ENCODE measurements around the gene PRC1. TPM values are rescaled to one million over a fixed set of nuclear protein-coding genes. Genes with fewer than 3 reads are reported as not detected.
A peak's percentile ranks its signal among the peaks of the same experiment; 100 is the strongest.

PRC1 gene
- polyA plus RNA-seq, 1 donor: 37.9 TPM

DNA sequence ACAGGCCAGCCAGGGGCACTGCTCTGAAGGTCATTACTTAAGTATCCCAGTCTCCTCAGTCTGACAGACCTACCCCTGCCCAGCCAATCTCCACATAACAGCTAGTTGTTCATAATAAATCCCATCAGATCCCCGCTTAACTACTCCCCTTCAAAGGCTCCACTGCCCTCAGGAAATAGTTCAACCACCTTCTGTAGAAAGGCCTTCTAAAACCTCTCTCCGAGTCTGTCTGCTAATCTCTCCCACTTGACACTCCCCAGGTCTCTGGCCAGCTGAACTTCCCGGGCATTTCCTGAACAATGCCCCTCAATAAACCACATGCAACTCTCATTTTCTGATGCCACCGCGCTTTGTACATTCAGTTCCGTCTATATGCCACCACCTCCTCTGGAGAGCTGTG lies 6.0 kb downstream of the PRC1 start:
- no peak for DNase-seq

- DNase-seq: no peak
Observed at GRCh38 chr15:90987561-90988141, 6.7 kb downstream of the PRC1 start.

- DNase-seq: no peak
Observed at GRCh38 chr15:90986790-90987507, 7.4 kb downstream of the PRC1 start.

GRCh38 chr15:90982135-90982534 lies 12.2 kb downstream of the PRC1 start:
- DNase-seq: no peak

GRCh38 chr15:90981681-90982080 lies 12.7 kb downstream of the PRC1 start:
- no peak for DNase-seq

DNA sequence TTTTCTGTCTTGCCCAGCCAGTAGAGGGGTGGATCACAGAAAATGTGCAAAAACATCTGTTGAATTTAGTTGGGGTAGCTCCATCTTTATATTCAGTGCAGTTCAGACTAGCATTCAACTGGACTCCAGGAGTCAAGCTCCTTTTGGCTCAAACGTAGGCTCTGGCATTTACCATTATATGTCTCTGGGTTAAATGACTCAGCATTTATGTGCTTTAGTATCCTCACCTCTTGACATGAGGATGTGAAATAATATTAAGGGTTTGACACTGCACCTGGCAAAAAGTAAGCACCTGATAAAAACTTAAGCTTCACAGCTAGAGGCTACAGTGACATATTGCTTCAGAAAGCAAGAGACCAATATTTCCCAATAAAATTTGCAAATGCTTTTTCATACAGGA lies 14.8 kb downstream of the PRC1 start:
- DNase-seq: no peak

DNA sequence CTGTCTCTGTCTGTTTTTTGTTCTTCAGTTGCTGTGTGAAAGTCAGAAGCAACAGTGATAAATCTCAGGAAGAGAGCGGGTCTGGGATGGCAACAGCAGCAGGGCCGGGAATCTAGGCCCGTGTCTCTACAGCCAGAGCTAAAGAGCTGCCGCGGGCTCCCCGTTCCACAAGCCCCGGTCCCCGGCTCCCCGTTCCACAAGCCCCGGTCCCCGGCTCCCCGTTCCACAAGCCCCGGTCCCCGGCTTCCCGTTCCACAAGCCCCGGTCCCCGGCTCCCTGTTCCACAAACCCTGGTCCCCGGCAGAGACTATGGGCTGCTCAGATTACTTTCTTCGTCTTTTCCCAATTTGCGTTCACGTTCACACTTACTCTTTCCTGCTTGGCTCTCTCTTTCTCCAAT lies 20.1 kb downstream of the PRC1 start:
- DNase-seq: no peak

DNA sequence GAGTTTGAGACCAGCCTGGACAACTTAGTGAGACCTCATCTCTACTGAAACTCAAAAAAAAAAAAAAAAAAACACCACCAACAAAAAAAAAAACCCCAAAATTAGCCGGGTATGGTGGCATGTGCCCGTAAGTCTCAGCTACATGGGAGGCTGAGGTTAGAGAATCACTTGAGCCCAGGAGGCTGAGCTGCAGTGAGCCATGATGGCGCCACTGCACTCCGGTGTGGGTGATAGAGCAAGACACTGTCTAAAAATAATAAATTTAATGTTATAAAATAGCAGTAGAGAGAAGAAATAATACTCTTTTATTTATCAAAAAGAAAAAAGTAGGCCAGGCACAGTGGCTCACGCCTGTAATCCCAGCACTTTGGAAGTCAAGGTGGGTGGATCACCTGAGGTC lies 22.2 kb downstream of the PRC1 start:
- DNase-seq: no peak

GRCh38 chr15:90970274-90970673 lies 24.1 kb downstream of the PRC1 start:
- no peak for DNase-seq

- no peak for DNase-seq
Observed at GRCh38 chr15:90968434-90968833, 25.9 kb downstream of the PRC1 start.

- DNase-seq: no peak
Observed at GRCh38 chr15:90967206-90967605, 27.1 kb downstream of the PRC1 start.

DNA sequence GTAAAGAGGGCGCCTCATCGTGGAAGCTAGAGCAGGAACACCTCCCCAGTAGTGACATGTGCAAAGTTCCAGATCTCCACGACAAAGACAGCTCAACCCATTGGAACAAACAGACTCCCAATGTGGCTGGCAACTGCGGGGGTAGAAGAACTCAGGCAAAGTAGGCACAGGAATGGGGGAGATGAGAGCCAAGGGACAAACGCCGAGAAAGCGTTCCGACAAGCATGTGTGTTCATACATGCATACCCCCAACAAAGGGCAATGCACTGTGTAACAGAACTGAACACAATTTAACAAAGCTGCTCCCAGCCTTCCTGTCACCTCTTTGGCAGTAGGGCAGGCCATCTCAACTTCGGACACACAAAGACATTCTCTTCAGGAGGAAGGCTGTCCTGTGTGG lies 28.1 kb downstream of the PRC1 start:
- DNase-seq: no peak

DNA sequence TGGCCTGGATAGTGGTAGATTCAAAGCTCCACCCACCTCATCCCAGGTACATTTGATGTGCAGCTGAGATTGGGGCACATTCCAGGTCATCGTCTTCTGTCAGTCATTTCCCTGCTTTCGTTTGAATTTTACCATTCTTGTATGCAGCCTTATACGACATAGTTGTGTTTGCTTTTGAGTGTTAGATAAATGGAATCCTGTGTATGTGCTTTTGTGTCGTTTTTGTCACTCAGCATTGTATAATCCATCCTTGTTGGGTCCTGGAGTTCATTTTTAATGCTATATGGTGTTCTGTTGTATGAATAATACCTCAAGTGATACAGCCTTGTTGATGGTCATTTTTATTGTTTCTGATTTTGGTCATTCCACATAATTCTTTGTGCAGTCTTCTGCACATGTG lies 32.3 kb downstream of the PRC1 start:
- DNase-seq: no peak

DNA sequence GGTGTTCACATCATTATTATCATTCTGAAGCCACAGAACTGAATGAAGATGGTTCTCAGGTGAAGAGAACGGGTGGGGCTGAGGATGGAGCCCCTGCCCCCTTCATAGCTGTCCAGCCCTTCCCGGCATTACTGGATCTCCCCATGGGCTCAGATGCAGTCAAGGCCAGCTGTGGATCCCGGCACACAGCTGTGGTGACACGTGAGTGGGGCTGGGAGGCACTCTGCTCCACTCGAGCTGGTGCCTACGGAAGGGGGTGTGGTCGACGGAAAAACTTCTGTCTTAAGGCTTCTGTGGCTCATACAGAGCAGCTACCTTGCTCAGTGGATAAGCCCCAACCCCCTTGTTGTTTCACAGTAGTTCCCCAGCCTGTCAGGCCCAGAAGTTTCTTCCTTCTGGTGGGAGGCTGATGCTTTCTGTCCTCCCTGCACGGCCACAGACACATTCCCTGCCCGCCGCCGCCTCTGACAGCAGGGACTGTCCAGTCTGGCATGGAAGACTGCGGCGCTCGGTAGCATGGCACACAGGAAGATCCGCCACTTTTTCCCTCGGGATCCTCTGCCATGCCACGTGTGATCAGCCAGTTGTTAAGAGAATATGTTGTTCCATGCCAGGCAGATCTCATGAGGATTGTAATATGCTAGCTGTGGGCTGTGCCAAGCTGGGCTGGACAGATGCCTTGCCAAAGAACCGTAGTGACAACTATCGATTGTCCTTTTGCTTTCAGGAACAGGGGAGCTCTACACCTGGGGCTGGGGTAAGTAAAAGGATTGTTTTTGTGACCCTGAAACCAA lies 33.8 kb downstream of the PRC1 start:
- DNase-seq: no peak

DNA sequence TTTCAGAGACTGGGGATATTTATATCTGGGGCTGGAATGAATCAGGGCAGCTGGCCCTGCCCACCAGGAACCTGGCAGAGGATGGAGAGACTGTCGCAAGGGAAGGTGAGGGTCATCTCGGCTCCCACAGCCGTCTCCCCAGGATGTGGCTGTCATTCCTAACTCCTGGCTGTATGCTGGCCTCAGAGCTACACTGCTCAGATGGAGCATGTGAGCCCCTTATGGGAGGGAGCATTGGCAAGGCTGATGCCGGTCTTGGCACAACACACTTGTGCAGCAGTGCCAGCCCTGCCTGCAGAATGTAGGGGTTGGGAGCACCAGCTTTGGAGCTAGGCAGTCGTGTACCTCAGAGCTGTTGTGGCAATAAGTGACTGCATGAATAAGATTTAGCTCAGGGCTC lies 34.4 kb downstream of the PRC1 start:
- peak; percentile 54 for DNase-seq

GRCh38 chr15:90959028-90959595 lies 35.2 kb downstream of the PRC1 start:
- no peak for DNase-seq

GRCh38 chr15:90957791-90958190 lies 36.5 kb downstream of the PRC1 start:
- DNase-seq: no peak

GRCh38 chr15:90957031-90957790 lies 37.1 kb downstream of the PRC1 start:
- no peak for DNase-seq

DNA sequence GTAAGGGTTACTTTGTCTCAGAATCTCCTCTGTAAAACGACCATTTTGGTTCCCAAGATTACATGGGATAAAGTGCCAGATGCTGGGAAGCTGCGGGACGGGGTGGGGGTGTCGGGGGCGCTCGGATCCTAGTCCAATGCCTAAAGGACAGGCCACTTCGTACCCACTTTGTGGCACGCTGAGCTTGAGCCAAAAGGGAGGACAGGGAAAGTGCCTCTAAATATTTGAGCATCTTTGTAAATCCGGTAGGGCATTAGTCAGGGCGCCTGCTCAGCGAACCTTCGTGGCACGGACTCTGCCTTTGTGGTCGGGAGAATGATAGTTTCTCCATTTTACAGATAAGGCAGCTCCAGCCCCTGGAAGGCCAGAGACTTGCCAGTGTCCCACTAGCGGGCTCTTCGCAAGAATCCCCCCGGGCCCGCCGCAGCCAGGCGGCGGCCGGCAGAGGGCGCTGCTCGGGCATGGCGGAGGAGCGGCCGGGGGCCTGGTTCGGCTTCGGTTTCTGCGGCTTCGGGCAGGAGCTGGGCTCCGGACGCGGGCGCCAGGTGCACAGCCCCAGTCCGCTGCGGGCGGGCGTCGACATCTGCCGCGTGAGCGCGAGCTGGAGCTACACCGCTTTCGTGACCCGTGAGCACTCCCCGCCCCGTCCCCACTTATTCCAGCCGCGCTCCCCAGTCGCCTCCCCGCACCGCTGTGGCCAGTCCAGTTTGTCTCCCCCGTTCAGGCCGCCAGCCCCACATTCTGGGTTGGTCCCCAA lies 37.9 kb downstream of the PRC1 start:
- peak; percentile 82 for DNase-seq

DNA sequence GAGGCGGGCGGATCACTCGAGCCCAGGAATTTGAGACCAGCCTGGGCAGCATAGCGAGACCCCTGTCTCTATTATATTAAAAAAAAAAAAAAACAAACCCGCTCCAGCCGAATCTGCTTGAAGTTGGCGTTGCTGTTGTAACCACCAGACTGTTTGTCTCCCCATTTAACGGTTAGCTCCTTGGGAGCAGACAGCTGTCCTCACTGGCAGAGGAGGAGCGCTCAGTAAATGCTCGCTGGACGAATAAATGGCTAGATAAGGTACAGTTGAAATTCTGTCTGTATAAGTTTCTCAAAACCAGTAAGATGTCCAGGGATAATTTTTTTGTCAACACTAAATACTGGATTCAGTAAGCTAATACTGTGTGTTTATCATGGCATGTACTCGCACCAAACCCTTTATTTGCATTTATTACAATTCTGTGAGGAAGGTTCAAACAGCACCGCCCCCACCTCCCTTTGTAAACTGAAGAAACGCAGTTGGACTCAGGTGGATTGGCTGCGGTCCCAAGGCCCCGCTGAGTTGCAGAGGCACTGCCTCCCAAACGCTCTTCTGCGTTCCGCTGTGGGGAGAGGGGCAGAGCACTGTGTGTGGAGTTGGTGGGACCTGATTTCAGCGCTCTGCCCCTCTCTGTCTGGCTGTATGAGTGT lies 38.6 kb downstream of the PRC1 start:
- DNase-seq: no peak
